MV-4-11 (cell line): ENCODE results near the gene VPREB3.

Source experiments
- DNase-seq: peaks from one replicate; lab custom pipeline; 2025; lab: John Stamatoyannopoulos, UW

The VPREB3 gene

GRCh38 chr22:23764899-23765881 lies 11.0 kb upstream of the VPREB3 start:
- DNase-seq, result no peak

DNA sequence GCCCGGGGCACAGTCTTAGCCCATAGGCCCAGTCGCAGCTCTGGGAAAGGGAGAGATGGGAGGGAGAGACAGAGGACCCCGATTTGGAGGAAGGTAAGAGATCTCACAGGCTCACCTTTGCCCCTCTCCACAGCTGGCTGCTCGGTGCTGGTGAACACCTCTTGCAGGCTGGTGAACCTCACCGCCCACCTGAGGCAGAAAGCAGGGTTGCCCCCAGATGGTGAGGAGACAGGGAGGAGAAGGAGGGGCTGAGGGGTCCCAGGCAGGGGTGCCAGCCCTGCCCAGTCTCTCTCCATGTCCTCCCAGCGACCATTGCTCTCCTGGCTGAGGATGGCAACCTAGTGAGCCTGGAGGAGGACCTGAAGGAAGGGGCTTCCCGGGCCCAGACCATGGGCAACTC lies 9.7 kb upstream of the VPREB3 start:
- DNase-seq, result no peak

DNA sequence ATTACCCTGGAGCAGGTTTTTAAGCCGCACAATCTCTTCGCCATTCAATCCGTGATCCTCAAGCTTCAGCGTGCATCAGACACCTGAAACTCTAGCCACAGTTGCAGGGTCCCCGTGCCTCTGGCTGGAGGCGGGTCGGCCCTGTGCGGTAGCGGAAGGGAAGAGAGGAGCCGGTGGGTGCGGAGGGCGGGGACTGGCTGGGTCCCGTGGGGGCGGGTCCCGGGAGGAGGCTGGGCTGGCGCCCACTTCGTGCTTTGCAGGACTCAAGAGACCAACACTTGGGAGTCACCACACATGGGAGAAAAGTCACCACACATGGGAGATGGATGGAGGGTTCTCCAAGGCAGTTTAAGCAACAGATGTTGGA lies 9.3 kb upstream of the VPREB3 start:
- no peak for DNase-seq

GRCh38 chr22:23762842-23763578 lies 8.8 kb upstream of the VPREB3 start, which contains the start of gene C22orf15:
Gene C22orf15 (plus strand): TSS chr22:23762990. CDS start chr22:23763307, 317 bp downstream.
- no peak for DNase-seq

GRCh38 chr22:23760056-23760455 lies 5.8 kb upstream of the VPREB3 start:
- no peak for DNase-seq

- DNase-seq, result no peak
Observed at GRCh38 chr22:23759566-23759965, 5.3 kb upstream of the VPREB3 start.

- DNase-seq, result peak; percentile 19
Observed at GRCh38 chr22:23756891-23757290, 2.7 kb upstream of the VPREB3 start.

- DNase-seq, result no peak
Observed at GRCh38 chr22:23755711-23756110, 1.5 kb upstream of the VPREB3 start.

GRCh38 chr22:23754980-23755636 lies 883 bp upstream of the VPREB3 start:
- no peak for DNase-seq

DNA sequence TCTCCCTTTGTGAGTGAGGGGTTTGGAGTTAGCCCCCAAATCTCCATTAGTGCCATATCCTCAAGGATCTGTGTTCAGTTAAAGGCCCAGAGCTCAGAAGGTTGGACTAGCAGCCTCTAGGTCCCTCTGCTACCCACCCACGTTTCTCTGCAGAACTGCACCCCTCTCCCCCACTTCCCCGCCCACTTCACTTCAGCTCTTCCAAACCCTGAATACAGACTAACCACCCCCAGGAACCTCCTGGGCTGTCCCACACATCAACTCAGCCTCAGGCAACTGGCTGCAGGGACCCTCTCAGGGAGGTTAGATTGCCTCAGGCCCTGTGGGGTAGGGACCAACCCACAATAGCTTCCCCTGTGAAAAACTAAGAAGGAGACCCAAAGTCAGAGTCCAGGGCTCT lies 840 bp downstream of the VPREB3 start:
- no peak for DNase-seq

- no peak for DNase-seq
Observed at GRCh38 chr22:23752750-23753149, 1.5 kb downstream of the VPREB3 start.

- peak; percentile 43 for DNase-seq
Observed at GRCh38 chr22:23752090-23752691, 2.0 kb downstream of the VPREB3 start.

GRCh38 chr22:23751441-23751996 lies 2.7 kb downstream of the VPREB3 start:
- no peak for DNase-seq

- peak; percentile 69 for DNase-seq
Observed at GRCh38 chr22:23750714-23751440, 3.3 kb downstream of the VPREB3 start, which contains the start of gene ZNF70. Gene ZNF70 (minus strand): TSS chr22:23751112. CDS start chr22:23745140, 5,972 bp downstream.

DNA sequence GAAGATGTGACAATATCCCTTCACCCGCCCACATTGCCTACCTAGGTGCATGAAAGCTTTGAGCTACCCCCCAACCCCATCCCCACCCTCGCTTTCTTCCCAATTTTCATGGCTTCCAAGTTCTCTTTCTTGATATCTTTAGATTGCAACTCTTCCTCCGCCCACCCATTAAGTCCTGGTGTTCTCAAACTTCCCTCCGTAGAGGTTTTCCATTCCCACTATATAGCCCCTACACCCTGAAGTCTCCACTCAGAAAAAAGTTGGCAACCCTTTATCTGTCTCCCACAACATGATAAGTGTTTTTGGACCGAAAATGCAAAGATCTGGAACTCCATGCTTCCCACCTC lies 3.9 kb downstream of the VPREB3 start:
- DNase-seq, result no peak

GRCh38 chr22:23749841-23750301 lies 4.4 kb downstream of the VPREB3 start:
- DNase-seq, result peak; percentile 55

DNA sequence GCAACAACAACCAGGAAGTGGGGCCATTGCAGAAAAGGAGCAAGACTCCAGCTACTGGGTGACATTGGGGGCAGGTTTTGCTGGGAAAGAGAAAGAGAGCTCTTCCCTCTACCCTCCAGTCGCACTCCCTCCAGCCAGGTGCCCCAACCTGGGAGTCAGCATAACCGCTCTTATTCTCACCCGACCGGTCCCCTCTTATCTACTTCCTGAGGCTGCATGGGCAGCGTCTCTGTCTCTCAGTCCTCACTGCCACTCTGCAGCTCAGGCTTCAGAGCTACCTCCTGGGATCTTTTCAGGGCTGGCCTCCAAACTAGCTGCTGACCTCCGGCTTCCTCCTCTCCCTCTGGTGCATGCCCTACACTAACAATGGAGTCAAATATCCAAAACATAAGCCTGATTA lies 8.4 kb downstream of the VPREB3 start:
- DNase-seq, result peak; percentile 42

DNA sequence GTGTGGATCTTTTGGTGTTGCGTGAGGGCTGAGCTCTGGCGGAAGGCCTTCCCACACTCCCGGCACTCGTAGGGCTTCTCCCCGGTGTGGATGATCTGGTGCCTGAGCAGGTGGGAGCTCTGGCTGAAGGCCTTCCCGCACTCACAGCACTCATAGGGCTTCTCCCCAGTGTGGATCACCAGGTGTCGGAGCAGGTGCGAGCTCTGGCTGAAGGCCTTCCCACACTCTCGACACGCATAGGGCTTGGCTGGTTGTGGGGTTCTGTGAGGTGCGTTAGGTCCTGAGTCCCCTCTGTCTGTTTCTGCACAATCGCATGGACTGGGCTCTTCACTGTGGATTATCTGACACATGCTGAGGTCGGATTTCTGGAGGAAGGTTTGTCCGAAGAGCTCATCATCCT lies 9.7 kb downstream of the VPREB3 start:
- DNase-seq, result no peak

- DNase-seq, result no peak
Observed at GRCh38 chr22:23744001-23744400, 10.2 kb downstream of the VPREB3 start.

DNA sequence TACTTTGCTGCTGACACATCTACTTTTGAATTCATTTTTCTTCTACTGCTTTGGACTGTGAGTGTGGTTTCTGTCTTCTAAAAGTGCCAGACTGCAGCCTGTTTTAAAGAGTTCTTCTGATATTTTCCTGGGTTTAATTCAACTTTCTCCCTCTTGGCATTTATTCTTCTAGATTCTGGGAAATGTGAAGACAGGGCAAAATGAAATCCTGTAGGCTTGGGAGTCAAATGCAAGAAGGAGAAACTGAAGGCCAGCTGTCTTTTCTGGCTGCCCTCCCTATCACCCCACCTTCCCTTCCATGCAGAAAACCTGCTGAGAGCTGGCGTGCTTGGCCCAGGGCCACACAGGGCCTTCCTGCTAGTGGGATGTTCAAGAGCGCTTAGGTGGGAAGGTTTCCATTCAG lies 10.9 kb downstream of the VPREB3 start:
- DNase-seq, result no peak
